Renal cortical epithelial cell (primary cell): ENCODE results near the gene BRD3OS. TPM values are rescaled to one million over a fixed set of nuclear protein-coding genes. Genes with fewer than 3 reads are reported as not detected.

Experiments used
- DNase-seq: peaks from one replicate; pipeline ENCODE4 v3.0.0-alpha.2; 2011; ENCODE audit warnings: low read depth
- total RNA-seq: library from RNA; depleted of rRNA; stranded (reverse); fragments of >200 nt; gene quantifications from 2 replicates; pipeline ENCODE4 v1.2.3, GENCODE V29; 2014

BRD3OS gene
- total RNA-seq, 1 donor from 2014 or later = 42.8 TPM

GRCh38 chr9:134034215-134035040 is 9.1 kb downstream of the BRD3OS start:
- no peak for DNase-seq

DNA sequence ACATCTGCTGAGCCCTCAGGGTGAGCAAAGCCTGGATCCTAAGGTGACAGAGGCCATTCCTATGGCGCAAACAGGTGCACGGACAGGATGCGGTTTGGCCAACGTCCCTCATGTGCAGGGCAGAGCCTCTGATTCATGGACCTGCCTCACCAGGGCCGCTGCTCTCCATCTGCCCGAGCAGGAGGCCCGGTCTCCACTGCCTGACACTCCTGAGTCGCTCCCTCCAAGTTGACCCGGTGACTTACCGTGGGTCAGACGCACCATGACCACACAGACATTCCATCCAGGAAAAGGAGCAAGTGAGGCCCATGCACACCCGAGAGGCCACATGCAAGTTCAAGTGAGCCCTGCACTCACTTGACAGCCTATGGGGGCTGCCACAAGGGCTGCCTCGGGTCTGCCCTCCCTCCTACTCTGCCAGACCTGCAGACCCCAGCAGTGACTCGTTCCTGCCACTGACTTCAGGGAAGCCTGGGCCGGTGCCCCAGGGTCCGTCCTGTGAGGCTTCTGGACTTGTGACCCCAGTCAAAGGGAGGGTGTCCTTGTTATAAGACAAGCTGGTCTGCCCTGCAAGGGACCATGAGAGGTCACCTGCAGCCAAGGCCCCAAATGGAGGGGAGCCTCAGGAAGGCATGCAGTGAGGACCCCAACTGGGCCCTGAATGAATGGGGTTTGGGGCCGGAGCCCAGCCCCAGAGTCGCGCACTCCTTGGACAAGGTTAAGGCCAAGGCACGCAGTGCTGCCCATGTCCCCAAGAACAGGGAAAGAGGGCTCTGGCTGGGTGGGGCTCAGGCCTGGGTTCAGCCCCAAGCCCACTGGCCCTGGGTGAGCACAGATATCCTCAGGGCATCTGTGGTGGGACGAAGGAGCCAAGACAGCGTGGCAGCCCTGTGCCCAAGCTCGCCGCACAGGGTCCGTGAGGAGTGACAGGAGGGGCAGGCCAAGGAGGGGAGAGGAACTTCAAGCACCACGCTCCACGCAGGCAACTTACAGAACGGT is 10.1 kb downstream of the BRD3OS start:
- no peak for DNase-seq

DNA sequence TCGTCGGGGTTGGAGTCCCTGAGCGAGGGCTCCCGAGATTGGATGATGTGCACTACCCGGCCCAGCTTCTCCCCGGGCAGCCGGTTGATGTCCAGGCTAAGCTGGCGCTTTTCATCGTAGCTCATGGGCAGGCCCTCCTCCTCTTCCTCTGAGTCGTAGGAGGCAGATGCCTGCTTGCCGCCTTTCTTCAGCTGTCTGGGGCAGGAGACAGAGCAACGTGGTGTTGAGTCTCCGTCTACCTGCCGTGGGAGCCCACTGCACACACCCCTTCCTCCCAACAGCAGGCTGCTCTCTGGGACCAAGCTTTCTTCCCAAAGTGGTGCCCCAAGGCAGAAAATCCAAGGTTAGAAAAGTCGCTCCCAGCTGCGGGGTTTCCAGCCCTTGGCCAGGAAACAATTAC is 10.8 kb downstream of the BRD3OS start:
- DNase-seq = no peak

DNA sequence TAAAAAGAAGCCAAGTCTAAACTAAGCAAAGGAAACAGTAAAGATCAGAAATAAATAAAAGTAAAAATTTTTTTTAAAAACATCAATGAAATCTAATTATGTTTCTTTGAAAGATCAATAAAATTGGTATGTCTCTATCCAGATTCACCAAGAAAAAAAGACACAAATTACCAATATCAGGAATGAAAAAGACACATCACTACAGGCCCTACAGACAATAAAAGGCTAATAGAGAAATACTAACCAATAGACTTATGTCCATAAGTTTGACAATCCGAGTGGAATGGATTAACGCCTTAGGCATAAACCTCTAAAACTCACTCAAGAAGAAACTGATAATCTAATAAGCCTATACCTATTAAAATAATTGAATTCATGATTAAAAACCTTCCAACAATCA is 12.4 kb downstream of the BRD3OS start:
- no peak for DNase-seq

DNA sequence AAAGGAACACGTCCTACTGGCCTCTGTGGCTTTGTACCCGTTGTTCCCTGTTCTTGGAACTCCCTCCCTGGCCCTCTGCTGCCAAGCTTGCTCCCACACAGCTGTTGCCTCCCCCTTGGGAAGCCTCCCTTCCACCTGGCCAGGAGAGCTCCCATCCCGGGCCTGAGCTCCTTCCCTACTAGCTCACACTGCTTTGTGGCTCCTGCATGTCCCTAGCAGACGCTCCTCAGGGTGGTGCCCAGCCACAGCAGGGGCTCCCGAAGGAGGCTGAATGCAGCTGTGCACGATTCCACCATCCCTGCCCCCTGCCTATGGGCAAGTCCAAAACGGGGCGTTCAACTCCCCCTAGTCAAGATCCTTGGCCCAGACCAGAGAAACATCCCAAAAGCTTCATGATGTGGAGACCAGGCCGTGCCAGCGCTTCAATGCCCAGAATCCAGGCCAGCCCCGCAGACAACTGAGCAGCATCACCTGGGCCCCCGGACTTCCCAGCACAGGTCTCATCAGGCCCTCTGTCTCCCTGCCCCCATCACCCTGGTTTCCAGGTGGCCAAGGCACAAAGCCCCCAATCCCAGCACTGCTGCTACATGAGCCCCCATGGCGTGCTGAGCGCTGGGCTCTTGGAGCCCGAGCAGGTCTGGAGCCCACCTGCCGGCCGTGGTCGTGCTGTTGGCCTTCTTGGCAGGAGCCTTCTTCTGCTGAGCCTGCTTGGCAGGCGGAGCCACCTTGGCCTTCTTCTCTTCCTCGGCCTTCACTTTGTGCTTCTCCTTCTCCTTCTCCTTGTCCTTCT is 14.3 kb downstream of the BRD3OS start:
- DNase-seq = no peak

- no peak for DNase-seq
Measured at GRCh38 chr9:134040176-134040565, 14.9 kb downstream of the BRD3OS start.

DNA sequence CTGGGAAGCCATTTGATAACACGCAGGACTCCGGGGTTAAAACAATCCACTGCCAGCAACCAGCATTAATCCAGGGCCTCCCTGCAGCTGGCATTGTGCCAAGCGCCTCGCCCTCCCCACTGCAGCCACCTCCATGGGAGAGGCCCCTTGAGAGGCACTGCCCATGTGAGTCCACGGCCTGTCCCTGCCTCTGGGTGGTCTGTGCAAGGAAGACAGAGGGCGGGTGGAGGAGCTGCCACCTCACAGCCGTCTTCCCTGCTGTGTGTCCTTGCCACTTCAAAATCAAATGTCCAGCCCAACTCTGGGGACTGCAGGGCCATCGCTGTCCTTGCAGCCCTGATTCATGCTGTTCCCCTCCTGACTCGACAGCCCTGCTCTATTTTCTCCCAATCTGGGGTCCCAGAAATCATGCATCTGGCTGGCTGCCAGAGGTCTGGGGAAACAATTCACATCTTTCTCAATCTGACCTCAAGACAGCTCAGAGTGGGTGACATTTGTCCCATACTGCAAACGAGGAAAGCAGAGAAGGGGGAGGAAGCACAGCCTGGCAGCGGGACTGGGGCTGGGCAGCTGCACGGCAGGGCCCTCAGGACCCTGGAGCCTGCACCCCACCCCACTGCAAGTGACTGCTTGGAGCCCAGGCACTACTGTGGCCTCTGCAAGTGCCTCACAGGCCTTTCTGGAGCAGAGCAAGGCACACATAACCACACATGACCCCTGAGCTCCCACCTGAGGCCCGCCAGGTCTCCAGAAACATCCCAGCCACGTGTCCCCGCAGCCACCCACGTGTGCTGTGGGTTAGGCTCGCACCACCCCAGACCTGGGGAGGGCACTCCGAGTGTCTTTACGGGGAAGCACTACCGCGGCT is 15.7 kb downstream of the BRD3OS start:
- DNase-seq = no peak

DNA sequence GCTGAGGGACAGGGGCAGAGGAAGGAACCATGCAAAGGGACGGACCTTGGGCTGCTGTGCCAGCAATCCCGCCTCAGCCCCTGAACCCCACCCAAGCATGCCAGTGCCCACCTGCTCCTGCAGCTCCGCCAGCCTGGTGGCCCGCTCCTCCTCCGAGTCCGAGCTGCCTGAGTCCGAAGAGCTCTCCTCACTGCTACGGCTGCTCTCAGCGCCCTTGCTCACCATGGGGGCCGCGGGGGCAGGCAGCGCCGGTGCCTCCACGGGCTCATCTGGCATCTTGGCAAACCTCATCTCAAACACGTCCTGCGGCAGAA is 16.3 kb downstream of the BRD3OS start:
- DNase-seq = no peak

DNA sequence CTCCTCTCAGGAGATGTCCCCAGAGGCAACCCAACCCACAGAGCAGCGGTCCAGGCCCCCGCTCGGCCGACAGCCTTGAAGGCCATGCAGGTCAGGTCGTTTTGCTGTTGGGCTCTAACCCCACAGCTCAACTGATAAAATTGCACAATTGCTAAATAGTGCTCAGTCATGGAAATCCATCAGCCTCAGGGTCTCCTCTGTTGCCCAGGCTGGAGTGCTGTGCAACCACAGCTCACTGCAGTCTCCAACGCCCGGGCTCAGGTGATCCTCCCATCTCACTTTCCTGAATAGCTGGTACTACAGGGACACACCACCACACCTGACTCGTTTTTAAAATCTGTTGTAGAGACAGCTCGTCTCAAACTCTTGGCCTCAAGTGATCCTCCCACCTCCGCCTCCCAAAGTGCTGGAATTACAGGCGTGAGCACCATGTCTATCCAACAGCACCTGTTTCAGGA is 18.3 kb downstream of the BRD3OS start:
- DNase-seq = no peak

GRCh38 chr9:134044944-134045343 is 19.7 kb downstream of the BRD3OS start:
- no peak for DNase-seq

- no peak for DNase-seq
Measured at GRCh38 chr9:134045841-134046544, 20.7 kb downstream of the BRD3OS start.

GRCh38 chr9:134046894-134047681 is 21.8 kb downstream of the BRD3OS start:
- no peak for DNase-seq

DNA sequence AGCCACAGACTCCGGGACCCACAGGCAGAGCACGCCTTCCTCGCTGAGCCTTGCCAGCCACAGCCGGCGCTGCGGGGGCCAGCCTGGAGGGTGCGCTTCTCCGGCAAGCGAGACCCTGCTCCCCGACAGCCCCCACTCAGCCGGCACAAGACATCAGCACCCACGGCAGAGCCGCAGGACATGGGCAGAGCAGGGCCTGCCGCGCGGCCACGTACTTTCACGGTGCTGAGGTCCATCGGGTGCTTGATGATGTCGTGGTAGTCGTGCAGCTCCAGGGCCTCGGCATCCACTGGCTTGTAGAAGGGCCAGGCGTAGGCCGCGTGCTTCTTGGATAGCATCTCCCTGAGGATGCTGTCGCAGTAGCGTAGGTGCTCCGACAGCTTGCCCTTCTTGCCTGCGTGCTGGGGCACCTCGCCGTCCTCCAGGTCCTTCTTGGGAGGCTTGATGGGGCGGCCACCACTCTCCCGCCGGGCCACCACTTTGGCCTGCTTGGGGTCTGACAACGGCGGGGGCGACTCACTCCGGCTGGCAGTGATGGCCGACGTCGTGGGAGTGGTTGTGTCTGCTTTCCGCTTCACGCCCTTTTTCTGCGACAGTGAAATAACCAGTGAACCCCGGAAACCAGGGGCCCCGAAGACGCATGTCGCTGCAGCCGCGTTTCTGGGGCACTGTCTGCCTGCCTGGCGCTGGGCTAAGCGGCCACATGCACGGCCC is 22.7 kb downstream of the BRD3OS start:
- DNase-seq = no peak

DNA sequence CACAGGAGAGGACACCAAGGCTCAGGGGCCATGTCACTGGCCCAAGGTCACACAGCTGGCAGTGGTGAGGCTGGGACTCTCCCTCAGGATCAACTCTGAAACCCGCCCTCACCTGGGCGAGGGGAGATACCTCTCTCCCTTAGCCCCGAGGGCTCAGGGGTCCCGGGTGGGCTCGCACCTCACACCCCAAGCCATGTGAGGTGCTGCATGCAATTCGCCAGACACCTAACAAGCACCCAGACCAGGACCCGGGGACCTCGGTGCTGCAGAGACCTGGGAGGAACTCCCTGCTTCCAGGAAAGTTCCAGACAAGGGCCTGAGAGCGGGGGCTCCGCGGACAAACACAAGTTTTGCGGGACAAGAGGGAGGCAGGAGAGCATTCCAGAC is 23.3 kb downstream of the BRD3OS start:
- no peak for DNase-seq

GRCh38 chr9:134049236-134049635 is 24.0 kb downstream of the BRD3OS start:
- no peak for DNase-seq

GRCh38 chr9:134049772-134050588 is 24.7 kb downstream of the BRD3OS start:
- no peak for DNase-seq

DNA sequence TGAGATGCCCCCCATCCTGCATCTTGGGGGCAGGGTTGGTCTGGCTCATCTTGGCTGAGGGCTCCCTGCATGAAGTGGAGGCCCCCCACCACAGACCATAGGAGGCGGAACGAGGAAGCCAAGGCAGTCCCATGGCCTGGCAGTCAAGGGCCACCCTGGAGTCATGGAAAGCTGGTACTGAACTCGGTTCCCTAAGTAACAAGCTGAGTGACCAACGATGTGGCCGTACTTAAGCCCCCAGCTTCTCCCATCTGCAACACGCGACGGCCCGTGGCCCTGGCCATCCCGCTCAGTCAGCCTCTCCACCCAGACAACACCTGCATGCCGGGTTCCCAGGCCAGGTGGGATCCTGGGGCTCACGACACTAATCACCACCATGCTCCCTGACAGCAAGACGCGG is 25.4 kb downstream of the BRD3OS start:
- DNase-seq = no peak

DNA sequence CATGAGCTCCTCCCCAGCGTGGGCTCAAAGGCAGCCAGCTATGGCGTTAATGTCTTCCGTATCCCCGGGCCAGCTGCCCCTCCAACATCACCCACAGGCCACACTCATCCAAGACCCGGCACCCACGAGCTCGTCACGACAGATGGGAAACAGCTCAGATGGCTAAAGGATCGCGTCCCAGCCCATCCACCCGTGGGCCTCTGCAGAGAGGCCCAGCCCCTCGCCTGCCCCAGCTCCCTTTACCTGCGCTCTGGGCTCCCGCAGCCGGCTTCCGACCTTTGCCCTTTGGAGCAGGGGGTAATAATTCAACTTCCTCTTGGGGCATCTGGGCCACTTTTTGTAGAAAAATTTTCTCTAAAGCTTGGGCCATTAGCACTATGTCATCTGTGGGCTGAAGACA is 26.0 kb downstream of the BRD3OS start:
- no peak for DNase-seq
